GM13977 (cell line): ENCODE data around the gene NUDT3.
"Not testable (repeated sequence)": the region's sequence is repeated elsewhere in the genome, so short reads cannot be mapped to it uniquely, and the experiment has no call there.

ENCODE experiments used
- DNase-seq: peaks from one replicate; pipeline ENCODE4 v3.0.0; 2012; ENCODE audit warnings: low spot score
- CTCF ChIP-seq: IDR thresholded peaks from 2 replicates; pipeline ENCODE4 v1.5.1; 2012; ENCODE audit warnings: mild to moderate bottlenecking, control low read depth; ENCODE audit not compliant: insufficient read depth; ENCODE audit errors: extremely low read depth, missing control alignments
- in situ Hi-C: fragments of 300-500 bp; cut with MboI; formaldehyde crosslinking; loops from one replicate; pipeline ENCODE4 v1.12.0; 2022; ENCODE audit warnings: low sequenced_read_pairs, low pct_unique_long_range_greater_than_20kb, mixed read lengths, inconsistent platforms; ENCODE audit not compliant: unreplicated experiment

NUDT3 gene

GRCh38 chr6:34332251-34333198, 59.9 kb downstream of the NUDT3 start:
- TF ChIP-seq CTCF = no peak
- in situ Hi-C loops = no loop called here
- no peak for DNase-seq

GRCh38 chr6:34331371-34332050, 61.0 kb downstream of the NUDT3 start:
- in situ Hi-C loops = no loop called here
- DNase-seq = no peak
- TF ChIP-seq CTCF = no peak

GRCh38 chr6:34329814-34330213, 62.7 kb downstream of the NUDT3 start:
- DNase-seq, in situ Hi-C loops: not testable (repeated sequence)

- no peak for TF ChIP-seq CTCF
- in situ Hi-C loops = no loop called here
- no peak for DNase-seq
Observed at GRCh38 chr6:34328969-34329368, 63.5 kb downstream of the NUDT3 start.

- in situ Hi-C loops, DNase-seq: not testable (repeated sequence)
Observed at GRCh38 chr6:34327313-34328205, 64.9 kb downstream of the NUDT3 start.

- in situ Hi-C loops = no loop called here
- DNase-seq = no peak
- TF ChIP-seq CTCF = no peak
Observed at GRCh38 chr6:34325633-34326032, 66.8 kb downstream of the NUDT3 start.

- in situ Hi-C loops = no loop called here
- no peak for TF ChIP-seq CTCF
- DNase-seq = no peak
Observed at GRCh38 chr6:34324738-34325444, 67.6 kb downstream of the NUDT3 start.

GRCh38 chr6:34324221-34324620, 68.2 kb downstream of the NUDT3 start:
- DNase-seq, in situ Hi-C loops: not testable (repeated sequence)
